CD4-positive, alpha-beta T cell treated with Interleukin-12 subunit alpha and Interleukin-12 subunit beta, for 1 hour (primary cell): ENCODE results near the gene DQX1.
"Not testable (repeated sequence)": the region's sequence is repeated elsewhere in the genome, so short reads cannot be mapped to it uniquely, and the experiment has no call there.

Experiments
- DNase-seq: peaks from one replicate; pipeline ENCODE4 v3.0.0-alpha.2; 2020

Gene DQX1, protein sequence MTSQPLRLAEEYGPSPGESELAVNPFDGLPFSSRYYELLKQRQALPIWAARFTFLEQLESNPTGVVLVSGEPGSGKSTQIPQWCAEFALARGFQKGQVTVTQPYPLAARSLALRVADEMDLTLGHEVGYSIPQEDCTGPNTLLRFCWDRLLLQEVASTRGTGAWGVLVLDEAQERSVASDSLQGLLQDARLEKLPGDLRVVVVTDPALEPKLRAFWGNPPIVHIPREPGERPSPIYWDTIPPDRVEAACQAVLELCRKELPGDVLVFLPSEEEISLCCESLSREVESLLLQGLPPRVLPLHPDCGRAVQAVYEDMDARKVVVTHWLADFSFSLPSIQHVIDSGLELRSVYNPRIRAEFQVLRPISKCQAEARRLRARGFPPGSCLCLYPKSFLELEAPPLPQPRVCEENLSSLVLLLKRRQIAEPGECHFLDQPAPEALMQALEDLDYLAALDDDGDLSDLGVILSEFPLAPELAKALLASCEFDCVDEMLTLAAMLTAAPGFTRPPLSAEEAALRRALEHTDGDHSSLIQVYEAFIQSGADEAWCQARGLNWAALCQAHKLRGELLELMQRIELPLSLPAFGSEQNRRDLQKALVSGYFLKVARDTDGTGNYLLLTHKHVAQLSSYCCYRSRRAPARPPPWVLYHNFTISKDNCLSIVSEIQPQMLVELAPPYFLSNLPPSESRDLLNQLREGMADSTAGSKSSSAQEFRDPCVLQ

DNA sequence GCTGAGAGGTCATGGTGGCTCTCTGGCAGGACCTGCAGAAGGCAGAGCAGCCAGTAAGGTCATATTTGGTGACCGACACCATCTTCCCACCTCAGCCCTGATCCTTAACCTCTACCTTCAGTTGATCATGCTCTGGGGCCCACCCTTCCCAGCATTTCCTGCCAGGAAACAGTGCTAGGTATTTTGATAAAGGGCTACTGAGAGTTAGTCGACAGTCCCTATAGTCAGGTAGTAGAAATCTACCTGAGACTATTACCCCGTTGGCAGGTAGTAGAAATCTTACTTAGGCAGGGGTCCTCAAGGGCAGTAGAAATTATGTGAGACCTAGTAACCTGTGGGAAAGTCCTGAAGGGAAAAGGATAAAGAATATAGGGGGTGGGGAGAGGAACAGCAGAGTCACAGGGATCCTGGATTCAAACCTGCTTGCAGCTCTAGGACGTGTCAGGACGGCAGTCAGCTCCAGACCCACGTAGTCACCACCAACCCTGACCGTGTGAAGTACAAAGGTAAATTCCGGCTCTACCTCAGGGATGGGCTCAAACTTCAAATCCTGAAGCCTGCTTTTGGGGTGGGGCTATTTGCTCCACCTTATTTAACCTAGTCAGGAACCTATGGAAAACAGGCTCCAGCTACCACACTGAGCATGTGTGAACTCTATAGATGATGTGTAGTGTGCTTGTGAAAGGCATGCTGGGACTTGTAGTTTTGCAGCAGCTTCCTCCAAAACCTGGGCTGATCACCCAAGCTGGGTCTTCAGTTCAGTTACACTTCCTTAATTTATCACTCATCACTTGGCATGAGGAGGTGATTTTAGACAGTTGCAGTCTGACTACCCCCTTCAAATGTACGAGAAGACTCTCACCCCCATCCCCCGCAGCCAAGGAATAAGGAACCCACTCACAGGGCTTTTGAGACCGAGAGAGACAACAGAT lies at the start of gene DQX1:
TSS of gene DQX1 (minus strand) at position 515 of the 932 bp plus-strand sequence. CDS start at position 13, 502 bp downstream.
- peak; percentile 49 for DNase-seq

DNA sequence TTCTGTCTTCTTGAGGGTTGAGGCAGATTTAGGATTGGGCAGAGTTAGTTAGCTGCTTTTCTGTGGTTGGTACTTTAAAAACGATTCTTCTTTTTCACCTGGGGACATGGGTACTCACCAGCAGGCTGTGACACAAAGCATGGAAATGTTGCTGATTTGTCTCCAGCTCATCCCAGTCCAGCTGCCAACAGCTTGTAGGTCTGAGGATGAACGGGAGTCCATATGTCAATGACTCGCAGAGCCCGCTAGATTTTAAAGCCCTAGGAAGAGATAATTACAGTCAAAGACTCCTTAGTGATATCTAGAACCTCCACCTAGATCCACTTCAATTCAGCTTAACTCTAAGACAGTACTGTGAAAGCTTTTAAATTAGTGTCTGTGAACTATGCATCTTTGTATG lies 49.3 kb upstream of the DQX1 start:
- no peak for DNase-seq

DNA sequence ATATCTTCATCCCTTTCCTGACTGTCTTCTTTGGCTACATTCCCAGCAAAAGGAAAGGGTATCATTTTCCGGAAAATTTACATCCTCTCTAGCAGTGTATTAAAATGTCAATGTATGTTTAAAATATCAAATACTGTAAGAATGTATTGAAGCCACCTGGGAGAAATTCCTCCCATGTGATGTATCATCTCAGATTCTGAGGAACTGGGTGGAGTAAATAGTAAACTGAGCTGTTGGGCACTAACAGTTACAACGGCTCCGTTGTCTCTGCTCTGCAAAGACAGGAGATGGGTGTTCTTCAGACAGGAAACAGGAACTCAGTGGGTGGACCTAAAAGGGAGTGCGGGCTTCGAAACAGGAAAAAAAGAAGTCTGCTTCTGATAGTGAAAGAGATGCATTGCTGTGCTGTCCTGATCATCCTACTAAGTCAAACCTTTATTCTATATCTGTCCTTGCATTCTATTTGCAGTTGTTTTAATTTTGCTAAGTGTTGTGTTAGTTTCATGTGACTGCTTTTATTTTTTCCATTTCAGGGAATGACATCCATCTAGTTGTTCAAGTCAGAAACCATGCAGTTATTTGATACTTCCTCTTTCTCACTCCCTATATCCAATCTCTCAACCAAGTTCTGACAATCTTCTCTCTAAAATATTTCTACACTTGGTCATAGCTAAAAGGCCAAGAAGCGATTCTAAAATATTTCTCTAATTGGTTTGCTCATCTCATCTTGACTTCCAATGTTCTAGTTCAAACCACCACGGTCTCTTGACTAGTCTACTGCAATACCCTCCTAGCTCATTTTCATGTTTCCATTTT lies 47.9 kb upstream of the DQX1 start:
- DNase-seq, result peak; percentile 33

DNA sequence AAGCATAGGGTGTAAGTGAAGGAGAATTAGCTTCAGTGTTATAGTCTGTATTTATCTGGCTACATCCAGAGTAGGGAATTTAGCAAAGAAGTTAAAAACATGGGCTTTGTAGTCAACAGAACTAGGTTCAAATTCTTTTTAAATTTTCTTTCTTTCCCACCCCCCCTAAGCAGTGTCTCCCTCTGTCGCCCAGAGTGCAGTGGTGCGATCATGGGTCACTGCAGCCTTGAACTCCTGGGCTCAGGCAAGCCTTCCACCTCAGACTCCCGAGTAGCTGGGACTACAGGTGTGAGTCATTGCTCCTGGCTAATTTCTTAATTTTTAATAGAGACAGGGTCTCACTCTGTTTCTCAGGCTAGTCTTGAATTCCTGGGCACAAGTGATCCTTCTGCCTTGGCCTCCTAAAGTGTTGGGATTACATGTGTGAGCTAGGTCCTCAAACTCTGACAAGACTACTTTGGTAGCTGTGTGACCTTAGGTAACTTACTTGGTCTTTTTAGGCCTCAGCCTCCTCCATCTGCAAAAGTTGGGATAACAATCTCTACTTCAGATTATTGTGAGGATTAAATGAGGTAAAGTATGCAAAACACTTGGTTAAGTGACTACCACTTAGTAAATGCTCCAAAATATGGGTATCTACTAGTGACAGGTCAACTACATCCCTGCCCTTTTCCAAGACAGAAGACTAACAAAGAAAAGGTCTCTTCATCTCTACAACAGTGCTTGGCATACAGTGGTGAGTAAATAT lies 46.3 kb upstream of the DQX1 start:
- DNase-seq, result no peak

DNA sequence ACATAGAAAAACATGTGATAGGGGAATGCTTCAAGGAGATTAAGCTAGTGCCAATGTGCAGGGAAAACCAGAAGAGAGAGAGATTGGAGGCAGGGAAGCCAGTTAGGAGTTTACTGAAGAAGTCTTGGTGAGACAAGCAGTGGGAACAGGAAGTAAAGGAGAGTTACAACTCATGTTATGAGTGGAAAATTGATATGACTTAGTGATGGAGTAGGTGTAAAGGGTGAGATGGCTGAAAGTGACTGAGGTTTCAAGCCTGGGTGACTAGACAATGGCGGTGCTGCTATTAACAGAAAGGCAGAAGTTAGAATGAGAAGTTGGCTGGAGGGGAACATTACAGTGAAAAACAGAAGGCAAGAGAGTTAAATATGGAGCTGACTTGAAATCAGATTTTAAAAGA lies 45.0 kb upstream of the DQX1 start:
- no peak for DNase-seq

DNA sequence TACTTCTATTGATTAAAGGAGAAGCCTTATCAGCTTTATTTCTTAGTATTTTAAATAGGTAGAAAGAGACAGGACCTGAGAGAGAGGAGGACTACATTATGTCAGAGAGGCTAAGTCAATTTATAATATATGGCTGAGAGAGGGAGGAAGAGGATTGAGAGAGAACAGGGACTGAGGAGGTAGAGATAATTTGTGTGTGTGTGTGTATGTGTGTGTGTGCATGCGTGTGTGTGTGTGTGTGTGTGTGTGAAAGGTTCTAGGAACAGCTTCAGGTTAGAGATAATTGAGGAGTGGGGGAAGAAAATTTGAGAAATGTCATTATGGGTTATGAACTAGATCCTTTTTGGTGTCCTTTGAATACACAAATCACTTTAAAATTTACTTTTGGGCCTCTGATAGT lies 43.7 kb upstream of the DQX1 start:
- DNase-seq, result no peak

DNA sequence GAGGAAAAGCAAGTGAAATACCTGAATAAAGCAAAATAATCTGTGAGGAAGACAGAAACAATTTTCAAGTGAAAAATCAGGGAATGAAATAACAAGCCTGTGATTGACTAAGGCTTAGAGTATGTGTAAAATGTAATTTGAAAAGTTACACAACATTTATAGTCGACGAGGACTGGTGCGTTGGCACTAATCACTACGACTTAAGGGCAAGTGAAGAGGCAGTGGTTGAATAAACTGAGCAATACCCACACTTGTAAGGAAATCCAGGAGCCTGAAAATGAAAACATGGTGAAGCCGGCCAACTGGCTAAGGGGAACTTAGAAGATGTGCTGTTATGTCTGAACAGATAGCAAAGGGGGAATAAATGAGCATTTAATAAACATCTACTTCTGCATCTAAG lies 41.9 kb upstream of the DQX1 start:
- DNase-seq, result no peak

DNA sequence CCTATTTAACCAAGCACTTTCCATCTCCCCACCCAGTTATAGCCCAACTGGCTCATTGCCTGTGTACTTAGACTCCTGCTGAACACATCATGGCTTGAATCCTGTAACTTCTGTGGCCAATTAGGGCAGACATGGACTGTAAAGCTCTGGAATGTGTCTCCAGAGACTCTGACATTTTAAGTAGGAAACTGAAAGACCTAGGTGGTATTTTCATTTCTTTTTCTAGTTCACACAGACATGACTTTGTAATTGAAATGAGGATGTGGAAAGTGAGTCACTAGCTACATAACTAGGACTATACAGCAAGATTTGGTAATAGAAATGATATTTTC lies 40.7 kb upstream of the DQX1 start:
- no peak for DNase-seq

DNA sequence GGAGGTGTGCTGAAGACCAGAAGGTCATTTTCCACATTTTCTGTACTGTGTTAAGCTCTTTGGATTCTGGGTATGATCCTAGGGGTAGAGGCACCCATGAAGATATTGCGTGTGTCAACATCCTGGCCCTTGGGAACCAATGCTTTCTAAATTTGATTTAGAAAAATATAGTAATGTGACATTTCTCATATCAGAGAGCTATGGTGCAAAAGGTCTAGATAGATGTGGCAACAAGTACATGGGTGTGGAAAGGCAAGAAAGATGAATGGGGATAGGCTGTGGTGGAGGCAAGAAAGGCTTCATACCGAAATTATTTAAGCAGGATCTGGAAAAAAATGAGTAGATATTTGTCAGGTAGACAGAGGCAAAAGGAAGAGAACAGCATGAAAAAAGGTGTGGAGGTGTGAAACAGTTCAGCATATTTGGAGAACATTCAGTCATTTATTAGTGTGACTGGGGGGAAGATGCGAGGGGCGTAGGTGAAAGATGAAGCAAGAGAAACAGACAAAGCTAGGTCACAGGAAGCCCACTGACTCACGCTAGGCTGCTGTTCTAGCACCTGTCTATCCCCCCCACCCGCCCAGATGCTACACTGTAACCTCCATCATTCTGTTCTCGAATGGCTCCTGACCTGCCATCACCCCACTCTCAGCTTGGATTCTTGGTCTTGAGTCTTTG lies 40.2 kb upstream of the DQX1 start:
- DNase-seq, result no peak

DNA sequence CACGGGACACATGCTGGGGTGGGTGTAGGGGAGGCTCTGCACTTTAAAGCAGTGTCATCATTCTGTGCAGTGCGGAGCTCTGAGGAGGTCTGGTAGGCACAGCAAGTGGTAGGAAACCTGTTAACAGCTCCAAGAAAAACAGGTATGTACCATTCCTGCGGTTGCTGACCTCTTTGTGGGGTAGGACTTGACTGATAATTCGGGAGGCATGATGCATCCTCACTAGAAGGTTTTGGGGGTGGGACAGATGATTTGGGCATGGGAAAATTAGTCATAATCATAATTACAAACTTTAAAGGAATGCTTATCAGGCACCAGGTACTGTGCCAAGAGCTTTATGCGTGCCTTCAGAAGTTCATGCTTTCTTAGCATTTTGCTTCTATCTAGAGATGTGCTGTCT lies 38.2 kb upstream of the DQX1 start:
- no peak for DNase-seq

DNA sequence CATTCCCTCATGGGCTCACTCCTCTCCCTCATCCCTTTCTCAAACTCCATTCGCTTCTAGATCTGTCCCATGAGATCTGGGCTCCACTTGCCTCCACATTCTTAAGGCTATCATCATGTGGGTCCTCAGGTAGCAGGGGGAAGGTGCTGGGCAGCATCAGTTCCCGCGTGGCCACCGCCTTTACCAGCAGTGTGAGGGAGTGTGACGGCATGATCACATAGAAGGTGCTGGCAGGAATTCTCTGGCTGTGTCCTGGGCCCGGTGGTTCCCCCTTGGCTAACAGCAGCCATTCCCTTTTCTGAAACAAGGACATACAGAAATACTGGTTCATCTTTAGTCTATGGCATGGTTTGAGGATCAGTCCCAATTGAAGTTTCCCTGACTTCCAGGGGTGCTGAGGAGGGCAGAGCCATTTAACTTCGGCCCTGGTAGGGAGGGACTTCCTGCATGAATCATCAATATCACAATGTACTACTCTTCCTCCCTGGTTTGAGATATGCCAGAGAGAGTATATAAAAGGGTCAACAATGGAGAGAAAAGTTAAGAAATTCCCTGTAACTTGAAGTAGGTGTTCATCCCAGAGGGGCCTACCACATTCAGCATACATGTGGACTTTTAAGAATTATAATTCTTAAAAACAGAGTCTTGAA lies 36.2 kb upstream of the DQX1 start:
- no peak for DNase-seq

DNA sequence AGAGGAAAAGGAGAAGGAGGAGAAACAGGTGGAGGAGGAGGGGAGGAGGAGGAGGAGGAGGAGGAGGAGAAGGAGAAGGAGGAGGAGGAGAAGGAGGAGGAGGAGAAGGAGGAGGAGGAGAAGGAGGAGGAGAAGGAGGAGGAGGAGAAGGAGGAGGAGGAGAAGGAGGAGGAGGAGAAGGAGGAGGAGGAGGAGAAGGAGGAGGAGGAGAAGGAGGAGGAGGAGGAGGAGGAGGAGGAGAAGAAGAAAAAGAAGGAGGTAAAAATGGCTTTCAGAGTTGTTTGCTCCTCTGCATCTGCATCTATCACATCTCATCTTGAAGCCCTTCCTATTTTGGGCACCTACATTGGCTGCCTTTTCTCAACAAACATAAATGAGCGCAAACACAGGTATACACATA lies 35.0 kb upstream of the DQX1 start:
- not testable (repeated sequence) for DNase-seq

DNA sequence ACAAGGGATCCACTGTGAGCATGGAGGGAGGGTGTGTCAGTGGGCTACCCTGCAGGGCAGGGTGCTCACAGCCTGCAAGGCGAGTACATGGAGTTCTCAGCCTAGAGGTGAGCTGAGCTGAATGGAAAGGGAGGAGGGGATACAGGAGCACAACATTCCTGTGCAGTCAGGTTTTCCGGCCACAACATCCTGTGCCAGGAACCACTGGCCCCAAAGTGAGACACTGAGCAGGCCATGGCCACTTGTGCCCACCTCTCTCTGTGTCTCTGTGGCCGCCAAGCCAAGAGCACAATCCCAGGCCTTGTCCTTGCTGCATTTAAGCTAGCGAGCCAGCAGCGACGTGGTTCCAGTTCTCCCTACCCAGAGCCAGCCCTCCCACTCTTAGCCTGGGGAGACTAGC lies 34.6 kb upstream of the DQX1 start:
- no peak for DNase-seq

DNA sequence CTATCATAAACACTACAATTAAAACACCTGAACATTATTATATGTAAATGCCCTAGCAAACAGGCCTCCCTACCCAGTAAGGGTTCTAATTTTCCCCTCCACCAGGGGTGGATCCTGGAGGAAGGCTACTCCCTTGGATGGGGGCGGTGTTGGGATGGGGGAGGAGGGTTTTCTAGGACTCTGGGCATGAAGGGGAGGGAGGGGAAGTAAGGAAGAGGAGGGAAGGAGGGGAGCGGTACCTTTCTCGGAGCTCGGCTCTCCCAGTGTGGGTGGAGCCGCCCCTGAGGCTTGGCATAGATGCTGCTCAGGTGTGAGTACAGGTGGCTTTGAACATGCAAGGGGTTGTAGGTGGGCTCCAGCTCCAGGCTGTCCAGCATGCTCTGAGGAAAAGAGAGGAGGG lies 33.9 kb upstream of the DQX1 start:
- DNase-seq, result no peak

DNA sequence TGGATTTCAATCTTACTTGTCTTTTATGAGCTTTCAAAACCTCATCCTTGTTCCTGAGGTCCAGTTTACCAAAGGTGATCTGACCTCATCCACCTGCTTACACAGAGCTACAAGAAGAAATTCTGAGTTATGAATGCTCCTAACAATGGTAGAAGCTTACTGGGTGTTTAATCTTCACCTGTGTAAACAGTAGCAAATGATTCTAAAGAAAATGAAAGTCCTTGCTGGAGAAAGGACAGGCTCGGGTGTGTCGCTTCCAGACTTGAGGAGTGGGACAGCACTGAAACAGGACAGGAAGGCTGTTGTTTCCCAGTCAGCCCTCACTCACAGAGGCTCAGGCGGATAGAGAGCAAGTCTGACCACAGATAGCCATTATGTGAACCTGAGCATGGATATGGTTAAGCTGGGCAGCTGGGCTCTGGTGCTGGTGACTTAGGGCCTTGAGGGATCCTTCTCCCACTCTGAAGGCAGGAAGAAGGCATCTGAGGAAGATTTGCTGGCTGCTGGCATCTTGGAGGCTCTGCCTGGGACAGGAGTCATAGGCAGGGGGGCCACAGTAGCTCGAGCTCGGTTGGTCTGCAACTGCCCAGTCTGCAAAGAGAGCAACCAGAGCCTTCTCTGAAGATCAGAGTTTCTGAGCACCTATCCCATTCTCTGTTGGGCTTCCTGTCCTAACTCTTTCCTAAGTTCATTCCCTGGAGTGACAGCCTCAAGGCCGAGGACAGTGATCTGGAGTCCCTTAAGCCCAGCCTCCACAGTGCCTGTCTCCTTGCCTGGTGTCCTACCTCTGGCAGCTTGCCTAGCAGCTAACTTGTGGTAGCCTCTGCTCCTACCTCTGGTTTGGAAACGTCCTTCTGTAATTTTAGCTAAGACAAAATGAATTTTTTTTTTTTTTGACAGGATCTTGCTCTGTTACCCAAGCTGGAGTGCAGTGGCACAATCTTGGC lies 32.5 kb upstream of the DQX1 start:
- no peak for DNase-seq

DNA sequence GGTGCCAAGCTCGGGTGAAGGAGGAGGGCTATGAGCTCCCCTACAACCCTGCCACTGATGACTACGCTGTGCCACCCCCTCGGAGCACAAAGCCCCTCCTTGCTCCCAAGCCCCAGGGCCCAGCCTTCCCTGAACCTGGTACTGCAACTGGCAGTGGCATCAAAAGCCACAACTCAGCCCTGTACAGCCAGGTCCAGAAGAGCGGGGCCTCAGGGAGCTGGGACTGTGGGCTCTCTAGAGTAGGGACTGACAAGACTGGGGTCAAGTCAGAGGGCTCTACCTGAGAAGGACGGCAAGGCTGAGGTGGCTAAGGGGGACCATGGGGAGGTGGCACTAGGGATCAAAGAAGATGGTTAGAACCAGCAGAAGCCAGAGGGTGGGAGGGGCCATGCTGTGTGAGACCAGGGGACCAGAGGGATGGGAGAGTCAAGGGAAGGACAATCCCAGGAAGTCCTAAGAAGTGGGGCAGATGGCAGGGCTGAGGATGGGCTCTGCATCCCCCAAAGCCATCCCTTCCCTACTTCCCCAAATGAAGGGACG lies 30.9 kb upstream of the DQX1 start:
- no peak for DNase-seq

DNA sequence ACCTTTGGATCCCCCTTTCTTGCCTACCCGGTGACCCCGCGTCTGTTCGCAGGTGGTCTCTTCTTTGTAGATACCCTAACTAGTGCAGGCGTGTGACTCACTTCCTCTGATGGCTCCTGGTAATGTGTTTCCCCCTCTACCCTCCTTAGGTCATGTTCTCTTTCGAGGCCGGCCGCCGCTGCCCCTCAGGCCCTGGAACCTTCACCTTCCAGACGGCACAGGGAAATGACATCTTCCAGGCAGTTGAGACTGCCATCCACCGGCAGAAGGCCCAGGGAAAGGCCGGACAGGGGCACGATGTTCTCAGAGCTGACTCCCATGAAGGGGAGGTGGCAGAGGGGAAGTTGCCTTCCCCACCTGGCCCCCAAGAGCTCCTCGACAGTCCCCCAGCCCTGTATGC lies 30.1 kb upstream of the DQX1 start:
- DNase-seq, result no peak

DNA sequence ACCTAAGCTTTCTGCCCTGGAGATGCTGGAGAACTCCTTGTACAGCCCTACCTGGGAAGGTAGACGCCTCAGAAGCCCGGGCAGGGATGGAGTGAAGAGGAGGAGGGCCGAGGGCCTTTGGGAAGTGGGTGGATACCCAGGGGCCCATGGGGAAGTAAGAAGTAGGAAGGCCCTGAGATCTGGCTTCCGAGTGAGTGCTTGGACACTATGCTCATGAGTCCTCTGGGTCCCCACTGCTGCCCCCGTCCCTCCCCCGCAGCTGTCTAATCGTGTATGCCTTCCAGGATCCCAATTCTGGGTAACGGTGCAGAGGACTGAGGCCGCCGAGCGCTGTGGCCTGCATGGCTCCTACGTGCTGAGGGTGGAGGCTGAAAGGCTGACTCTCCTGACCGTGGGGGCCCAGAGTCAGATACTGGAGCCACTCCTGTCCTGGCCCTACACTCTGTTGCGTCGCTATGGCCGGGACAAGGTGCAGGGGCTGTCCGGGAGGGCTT lies 29.6 kb upstream of the DQX1 start:
- no peak for DNase-seq
